SK-N-SH treated with all-trans-retinoic acid at 6 μM for 48 hours (cell line): ENCODE data around the gene TRMT10A.

Experiments
- BACH2 ChIP-seq: fragments of 250-450 bp; sonication (Bioruptor Pico); IDR thresholded peaks from 2 replicates; pipeline ENCODE4 v1.9.0; 2021; ENCODE audit warnings: mild to moderate bottlenecking, borderline replicate concordance
- CSDC2 ChIP-seq: fragments of 250-450 bp; sonication (Bioruptor Pico); IDR thresholded peaks from 2 replicates; pipeline ENCODE4 v1.5.0; 2020; ENCODE audit warnings: mild to moderate bottlenecking, moderate library complexity
- GLIS3 ChIP-seq: fragments of 250-450 bp; sonication (Bioruptor Pico); IDR thresholded peaks from 2 replicates; pipeline ENCODE4 v1.5.0; 2020; ENCODE audit warnings: mild to moderate bottlenecking, moderate library complexity
- OSR1 ChIP-seq: fragments of 250-450 bp; sonication (Bioruptor Pico); IDR thresholded peaks from 2 replicates; pipeline ENCODE4 v1.8.0; 2022; ENCODE audit warnings: moderate library complexity, mild to moderate bottlenecking, inconsistent platforms
- PATZ1 ChIP-seq: fragments of 250-450 bp; sonication (Bioruptor Pico); IDR thresholded peaks from 2 replicates; pipeline ENCODE4 v1.8.0; 2020; ENCODE audit warnings: mild to moderate bottlenecking, moderate library complexity, borderline replicate concordance
- PPARA ChIP-seq: fragments of 250-450 bp; sonication (Bioruptor Pico); IDR thresholded peaks from 2 replicates; pipeline ENCODE4 v1.5.0; 2020; ENCODE audit warnings: mild to moderate bottlenecking, borderline replicate concordance
- TSHZ2 ChIP-seq: fragments of 250-450 bp; sonication (Bioruptor Pico); IDR thresholded peaks from 2 replicates; pipeline ENCODE4 v1.5.0; 2020; ENCODE audit warnings: mild to moderate bottlenecking, moderate library complexity
- ZC3H10 ChIP-seq: fragments of 250-450 bp; sonication (Bioruptor Pico); IDR thresholded peaks from 2 replicates; pipeline ENCODE4 v1.5.1; 2021; ENCODE audit warnings: mild to moderate bottlenecking, moderate library complexity
- ZFP3 ChIP-seq: fragments of 250-450 bp; sonication (Bioruptor Pico); IDR thresholded peaks from 2 replicates; pipeline ENCODE4 v1.5.0; 2020; ENCODE audit warnings: mild to moderate bottlenecking, moderate library complexity
- ZFP30 ChIP-seq: fragments of 450-650 bp; formaldehyde crosslinking; IDR thresholded peaks from 2 replicates; pipeline ENCODE4 v1.5.0; 2022; ENCODE audit warnings: mild to moderate bottlenecking, moderate library complexity
- ZNF565 ChIP-seq: fragments of 450-650 bp; formaldehyde crosslinking; conservative IDR thresholded peaks from 2 replicates; pipeline ENCODE4 v1.5.0; 2020; ENCODE audit warnings: low read depth, mild to moderate bottlenecking, moderate library complexity
- ZNF8 ChIP-seq: fragments of 450-650 bp; formaldehyde crosslinking; IDR thresholded peaks from 2 replicates; pipeline ENCODE4 v1.5.0; 2020; ENCODE audit warnings: mild to moderate bottlenecking, moderate library complexity
- TF ChIP-seq, protein P1 (sequence below): fragments of 250-450 bp; sonication (Bioruptor Pico); IDR thresholded peaks from 2 replicates; pipeline ENCODE4 v1.5.1; 2020; ENCODE audit warnings: low read depth, mild to moderate bottlenecking, moderate library complexity
- TF ChIP-seq, protein P2 (sequence below): fragments of 250-450 bp; sonication (Bioruptor Pico); IDR thresholded peaks from 2 replicates; pipeline ENCODE4 v1.5.1; 2021; ENCODE audit warnings: mild to moderate bottlenecking, moderate library complexity

- TF ChIP-seq GLIS3 (CRISPR knock-in tag) (no peak), CSDC2 (CRISPR knock-in tag) (no peak), PATZ1 (CRISPR knock-in tag) (no peak), ZNF565 (CRISPR knock-in tag) (no peak), ZFP30 (CRISPR knock-in tag) (no peak), TSHZ2 (CRISPR knock-in tag) (no peak), ZC3H10 (no peak), ZFP3 (CRISPR knock-in tag) (no peak), OSR1 (no peak), BACH2 (CRISPR knock-in tag) (no peak), ZNF8 (CRISPR knock-in tag) (no peak), PPARA (CRISPR knock-in tag) (no peak)
- TF ChIP-seq, protein P1, sequence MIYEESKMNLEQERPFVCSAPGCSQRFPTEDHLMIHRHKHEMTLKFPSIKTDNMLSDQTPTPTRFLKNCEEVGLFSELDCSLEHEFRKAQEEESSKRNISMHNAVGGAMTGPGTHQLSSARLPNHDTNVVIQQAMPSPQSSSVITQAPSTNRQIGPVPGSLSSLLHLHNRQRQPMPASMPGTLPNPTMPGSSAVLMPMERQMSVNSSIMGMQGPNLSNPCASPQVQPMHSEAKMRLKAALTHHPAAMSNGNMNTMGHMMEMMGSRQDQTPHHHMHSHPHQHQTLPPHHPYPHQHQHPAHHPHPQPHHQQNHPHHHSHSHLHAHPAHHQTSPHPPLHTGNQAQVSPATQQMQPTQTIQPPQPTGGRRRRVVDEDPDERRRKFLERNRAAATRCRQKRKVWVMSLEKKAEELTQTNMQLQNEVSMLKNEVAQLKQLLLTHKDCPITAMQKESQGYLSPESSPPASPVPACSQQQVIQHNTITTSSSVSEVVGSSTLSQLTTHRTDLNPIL (CRISPR knock-in tag): no peak
- TF ChIP-seq, protein P2, sequence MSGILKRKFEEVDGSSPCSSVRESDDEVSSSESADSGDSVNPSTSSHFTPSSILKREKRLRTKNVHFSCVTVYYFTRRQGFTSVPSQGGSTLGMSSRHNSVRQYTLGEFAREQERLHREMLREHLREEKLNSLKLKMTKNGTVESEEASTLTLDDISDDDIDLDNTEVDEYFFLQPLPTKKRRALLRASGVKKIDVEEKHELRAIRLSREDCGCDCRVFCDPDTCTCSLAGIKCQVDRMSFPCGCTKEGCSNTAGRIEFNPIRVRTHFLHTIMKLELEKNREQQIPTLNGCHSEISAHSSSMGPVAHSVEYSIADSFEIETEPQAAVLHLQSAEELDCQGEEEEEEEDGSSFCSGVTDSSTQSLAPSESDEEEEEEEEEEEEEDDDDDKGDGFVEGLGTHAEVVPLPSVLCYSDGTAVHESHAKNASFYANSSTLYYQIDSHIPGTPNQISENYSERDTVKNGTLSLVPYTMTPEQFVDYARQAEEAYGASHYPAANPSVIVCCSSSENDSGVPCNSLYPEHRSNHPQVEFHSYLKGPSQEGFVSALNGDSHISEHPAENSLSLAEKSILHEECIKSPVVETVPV: no peak
These were observed 48.4 kb upstream of the TRMT10A start for GRCh38 chr4:99612281-99612680.
